GM23248 (cell line): ENCODE data around the gene LUZP2. TPM values are rescaled to one million over a fixed set of nuclear protein-coding genes. Genes with fewer than 3 reads are reported as not detected.

ENCODE experiments used
- DNase-seq: peaks from one replicate; pipeline ENCODE4 v3.0.0-alpha.2; 2015
- H2AFZ ChIP-seq: fragments of 200-600 bp; sonication (generic); 2 replicates; pipeline ENCODE4 v1.6.1; 2016; ENCODE audit warnings: antibody characterized with exemption
- H3F3A ChIP-seq: fragments of 200-600 bp; sonication (generic); 2 replicates; pipeline ENCODE4 v1.6.1; 2016; ENCODE audit warnings: mild to moderate bottlenecking, antibody characterized with exemption, mixed run types; ENCODE audit not compliant: insufficient read depth
- H3K27ac ChIP-seq: fragments of 200-600 bp; sonication (generic); 2 replicates; pipeline ENCODE4 v1.5.1; 2016; ENCODE audit warnings: mild to moderate bottlenecking
- H3K27me3 ChIP-seq: fragments of 200-600 bp; sonication (generic); replicated peaks from 2 replicates; pipeline ENCODE4 v1.6.1; 2016; ENCODE audit warnings: mild to moderate bottlenecking; ENCODE audit not compliant: insufficient read depth
- H3K36me3 ChIP-seq: fragments of 200-600 bp; sonication (generic); 2 replicates; pipeline ENCODE4 v1.6.1; 2016; ENCODE audit warnings: low read depth, mild to moderate bottlenecking
- H3K4me1 ChIP-seq: fragments of 200-600 bp; sonication (generic); 2 replicates; pipeline ENCODE4 v1.6.1; 2016; ENCODE audit warnings: mild to moderate bottlenecking; ENCODE audit not compliant: insufficient read depth
- H3K4me2 ChIP-seq: fragments of 200-600 bp; sonication (generic); one replicate; pipeline ENCODE4 v1.6.1; 2016; ENCODE audit warnings: mild to moderate bottlenecking; ENCODE audit not compliant: unreplicated experiment
- H3K4me3 ChIP-seq: fragments of 200-600 bp; sonication (generic); 2 replicates; pipeline ENCODE4 v1.5.1; 2016; ENCODE audit warnings: mild to moderate bottlenecking
- H3K79me2 ChIP-seq: fragments of 200-600 bp; sonication (generic); 2 replicates; pipeline ENCODE4 v1.6.1; 2016; ENCODE audit warnings: mild to moderate bottlenecking; ENCODE audit not compliant: insufficient read depth
- H3K9ac ChIP-seq: fragments of 200-600 bp; sonication (generic); 2 replicates; pipeline ENCODE4 v1.6.1; 2016; ENCODE audit warnings: mild to moderate bottlenecking
- H3K9me2 ChIP-seq: fragments of 200-600 bp; sonication (generic); 2 replicates; pipeline ENCODE4 v1.6.1; 2016; ENCODE audit warnings: mixed run types, mild to moderate bottlenecking, moderate library complexity; ENCODE audit not compliant: insufficient read depth
- H3K9me3 ChIP-seq: fragments of 200-600 bp; sonication (generic); one replicate; pipeline ENCODE4 v1.6.1; 2017; ENCODE audit warnings: low read depth
- H4K20me1 ChIP-seq: fragments of 200-600 bp; sonication (generic); 2 replicates; pipeline ENCODE4 v1.6.0; 2016; ENCODE audit not compliant: insufficient read depth
- EZH2 ChIP-seq: fragments of 200-600 bp; sonication (generic); IDR thresholded peaks from 2 replicates; pipeline ENCODE4 v1.6.1; 2018; ENCODE audit warnings: antibody characterized with exemption, mild to moderate bottlenecking; ENCODE audit not compliant: insufficient read depth, poor library complexity, severe bottlenecking
- EZH2phosphoT487 ChIP-seq: fragments of 200-600 bp; sonication (generic); IDR thresholded peaks from 2 replicates; pipeline ENCODE4 v1.6.1; 2018; ENCODE audit warnings: antibody characterized with exemption, moderate library complexity, mild to moderate bottlenecking, low read depth; ENCODE audit not compliant: insufficient read depth
- WGBS, 2 experiments: methylation state at CpG; one replicate each; pipeline ENCODE4 v1.1.6; 2015 to 2017; ENCODE audit warnings: low lambda C conversion rate in 2 of 2, low coverage in 1 of 2; ENCODE audit errors: missing lambda C conversion rate in 2 of 2; 5-methylcytosine and 5-hydroxymethylcytosine counted together
- in situ Hi-C: fragments of 300-500 bp; cut with MboI; formaldehyde crosslinking; loops from 2 replicates; pipeline ENCODE4 v1.15.0; 2020
- polyA plus RNA-seq: library from polyadenylated mRNA; unstranded; fragments of >200 nt; fragmentation: Nextera tagmentation; extraction: Ambion mirVana; gene quantifications from 2 replicates; pipeline ENCODE4 v1.2.1, GENCODE V29; 2016
- total RNA-seq: library from RNA; depleted of rRNA; stranded (reverse); fragments of >200 nt; shearing (Covaris generic); gene quantifications from 2 replicates; pipeline ENCODE4 v1.2.3, GENCODE V29; 2014

Gene LUZP2
- total and polyA plus RNA-seq, 2 experiments from 2014 or later: not detected

DNA sequence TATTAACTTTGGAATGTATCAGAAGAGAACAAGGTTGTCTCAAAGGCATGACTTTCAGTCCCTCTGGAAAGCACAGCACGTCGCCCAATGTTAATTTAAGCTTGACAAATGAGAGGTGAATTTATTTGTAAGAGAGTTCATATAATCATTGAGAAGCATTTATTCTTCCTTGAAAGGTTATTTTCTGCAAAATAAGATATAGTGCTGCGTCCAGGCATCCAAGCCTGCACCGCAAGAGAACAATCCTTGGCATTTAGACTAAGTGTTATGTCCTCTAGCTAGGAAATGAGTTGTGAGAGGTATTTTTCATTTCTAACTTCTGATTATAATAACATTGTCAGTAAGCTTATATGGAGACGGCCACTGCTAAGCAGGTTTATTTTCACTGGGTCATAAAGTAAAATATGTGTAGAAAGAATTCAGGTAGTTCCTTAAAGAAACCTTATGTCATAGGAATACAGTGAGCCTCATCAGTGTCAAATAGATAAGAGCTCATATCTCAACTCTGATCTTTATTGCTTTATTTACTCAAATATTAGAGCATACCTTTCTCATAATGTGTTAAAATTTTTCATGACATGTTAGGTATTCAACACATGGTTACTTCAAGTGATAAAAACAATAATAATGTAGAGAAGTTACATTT lies 182.0 kb downstream of the LUZP2 start:
- Histone ChIP-seq H3K27me3 (no peaks in the 10 kb centered on the region), H3F3A (no peaks in the 10 kb centered on the region), H2AFZ (no peak overlapping the region), H3K4me3 (no peak overlapping the region), H3K9ac (no peak overlapping the region), H3K9me2 (no peaks in the 10 kb centered on the region), H3K36me3 (no peaks in the 10 kb centered on the region), H3K79me2 (no peaks in the 10 kb centered on the region), H4K20me1 (no peaks in the 10 kb centered on the region), H3K9me3 (no peaks in the 10 kb centered on the region), H3K4me1 (no peaks in the 10 kb centered on the region), H3K27ac (no peak overlapping the region), H3K4me2 (no peak overlapping the region)
- in situ Hi-C loops: no loop called here
- WGBS, 2 experiments: 42% methylated on average over 5 of the region's 5 CpGs
- no peak for TF ChIP-seq EZH2phosphoT487
- no peak for DNase-seq

- TF ChIP-seq EZH2 (no peak), EZH2phosphoT487 (no peak)
- Histone ChIP-seq H3K79me2 (no peaks in the 10 kb centered on the region), H3K27me3 (no peaks in the 10 kb centered on the region), H3K9ac (no peak overlapping the region), H3K9me3 (no peaks in the 10 kb centered on the region), H2AFZ (no peak overlapping the region), H3F3A (no peaks in the 10 kb centered on the region), H3K36me3 (no peaks in the 10 kb centered on the region), H3K27ac (no peak overlapping the region), H3K4me3 (no peak overlapping the region), H3K4me2 (no peak overlapping the region), H3K9me2 (no peaks in the 10 kb centered on the region), H3K4me1 (no peaks in the 10 kb centered on the region), H4K20me1 (no peaks in the 10 kb centered on the region)
- in situ Hi-C loops: no loop called here
- DNase-seq: no peak
- 36 to 43% methylated on average over 2 of the region's 2 CpGs for WGBS, 2 experiments
Measured at GRCh38 chr11:24679821-24680351, 183.0 kb downstream of the LUZP2 start.

- Histone ChIP-seq H3K27ac (no peak overlapping the region), H3K9ac (no peak overlapping the region), H3K4me3 (no peak overlapping the region), H3K36me3 (no peaks in the 10 kb centered on the region), H3K9me3 (no peaks in the 10 kb centered on the region), H2AFZ (no peak overlapping the region), H3F3A (no peaks in the 10 kb centered on the region), H4K20me1 (no peaks in the 10 kb centered on the region), H3K9me2 (no peaks in the 10 kb centered on the region), H3K27me3 (no peaks in the 10 kb centered on the region), H3K79me2 (no peaks in the 10 kb centered on the region), H3K4me2 (no peak overlapping the region), H3K4me1 (no peaks in the 10 kb centered on the region)
- WGBS, 2 experiments: 10 to 15% methylated on average over 1 of the region's 1 CpG
- DNase-seq: no peak
- TF ChIP-seq EZH2: no peak
- no peak for TF ChIP-seq EZH2phosphoT487
- in situ Hi-C loops: no loop called here
Measured at GRCh38 chr11:24683583-24683982, 186.7 kb downstream of the LUZP2 start.

DNA sequence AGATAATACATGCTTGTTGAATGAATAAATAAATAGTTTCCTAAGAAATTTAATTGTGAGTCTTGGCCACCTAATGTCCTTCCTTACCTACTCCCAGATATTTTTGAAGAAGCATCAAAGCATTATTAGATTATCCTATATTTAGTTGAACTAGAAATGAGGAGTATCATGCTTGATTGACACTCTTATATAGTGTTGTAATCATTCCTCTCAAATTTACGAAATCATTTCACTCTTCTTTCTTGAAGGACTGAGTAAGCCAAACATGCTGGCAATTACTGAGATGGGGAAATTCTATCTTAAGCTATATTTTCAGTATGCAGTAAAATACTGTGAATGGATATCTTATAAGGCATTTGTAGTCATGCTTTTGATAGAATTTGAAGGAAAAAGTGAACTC lies 189.0 kb downstream of the LUZP2 start:
- Histone ChIP-seq H3K4me3 (no peak overlapping the region), H3K79me2 (no peaks in the 10 kb centered on the region), H2AFZ (no peak overlapping the region), H4K20me1 (no peaks in the 10 kb centered on the region), H3K36me3 (no peaks in the 10 kb centered on the region), H3K4me1 (no peaks in the 10 kb centered on the region), H3K27me3 (no peaks in the 10 kb centered on the region), H3K4me2 (no peak overlapping the region), H3F3A (no peaks in the 10 kb centered on the region), H3K9me3 (no peaks in the 10 kb centered on the region), H3K9ac (no peak overlapping the region), H3K27ac (no peak overlapping the region), H3K9me2 (no peaks in the 10 kb centered on the region)
- 0 to 3% methylated on average over 1 of the region's 1 CpG for WGBS, 2 experiments
- no peak for DNase-seq
- in situ Hi-C loops: no loop called here
- no peak for TF ChIP-seq EZH2phosphoT487
